Trophoblast cell (in vitro differentiated cells and primary cell): Measurements from ENCODE around the gene PTPRM.

Experiments
- DNase-seq, 2 donors: peaks; one replicate each; pipeline ENCODE4 v3.0.0-alpha.2; 2016
- H2AFZ ChIP-seq: 2 replicates; pipeline ENCODE4 v1.6.1; 2013; ENCODE audit warnings: low read length, moderate library complexity, mild to moderate bottlenecking; ENCODE audit not compliant: insufficient read depth, poor library complexity
- H2AK5ac ChIP-seq: 2 replicates; pipeline ENCODE4 v1.6.1; 2013; ENCODE audit warnings: mild to moderate bottlenecking, low read length
- H2BK120ac ChIP-seq: 2 replicates; pipeline ENCODE4 v1.6.1; 2013; ENCODE audit warnings: low read length, mild to moderate bottlenecking, moderate library complexity; ENCODE audit not compliant: insufficient read depth, poor library complexity
- H2BK12ac ChIP-seq: 2 replicates; pipeline ENCODE4 v1.6.1; 2013; ENCODE audit warnings: mild to moderate bottlenecking, low read length, moderate library complexity
- H2BK5ac ChIP-seq: 2 replicates; pipeline ENCODE4 v1.6.1; 2013; ENCODE audit warnings: low read length, low read depth, moderate library complexity, mild to moderate bottlenecking; ENCODE audit not compliant: poor library complexity
- H3K14ac ChIP-seq: 2 replicates; pipeline ENCODE4 v1.6.1; 2013; ENCODE audit warnings: mild to moderate bottlenecking, low read length
- H3K18ac ChIP-seq: 2 replicates; pipeline ENCODE4 v1.6.1; 2013; ENCODE audit warnings: mild to moderate bottlenecking, low read length
- H3K23ac ChIP-seq: 2 replicates; pipeline ENCODE4 v1.6.1; 2013; ENCODE audit warnings: low read length
- H3K27ac ChIP-seq: 2 replicates; pipeline ENCODE4 v1.5.1; 2013; ENCODE audit warnings: low read depth, mild to moderate bottlenecking, inconsistent platforms, low read length, moderate library complexity
- H3K27me3 ChIP-seq: 2 replicates; pipeline ENCODE4 v1.6.1; 2013; ENCODE audit warnings: inconsistent platforms, mild to moderate bottlenecking, low read length, moderate library complexity; ENCODE audit not compliant: insufficient read depth
- H3K36me3 ChIP-seq, 2 experiments: 1 replicate in 1 of 2; 2 replicates in 1 of 2; pipeline ENCODE4 v1.6.1; 2013; ENCODE audit warnings: low read length in 2 of 2, mild to moderate bottlenecking in 2 of 2, moderate library complexity in 1 of 2; ENCODE audit not compliant: insufficient read depth in 2 of 2, control insufficient read depth in 1 of 2
- H3K4ac ChIP-seq: 2 replicates; pipeline ENCODE4 v1.6.1; 2013; ENCODE audit warnings: low read depth, mild to moderate bottlenecking, low read length, moderate library complexity
- H3K4me1 ChIP-seq, 2 experiments: 1 replicate in 1 of 2; 2 replicates in 1 of 2; pipeline ENCODE4 v1.6.1; 2013; ENCODE audit warnings: low read length in 2 of 2, mild to moderate bottlenecking in 2 of 2, moderate library complexity in 1 of 2; ENCODE audit not compliant: insufficient read depth in 2 of 2, control insufficient read depth in 1 of 2
- H3K4me2 ChIP-seq: 2 replicates; pipeline ENCODE4 v1.6.1; 2013; ENCODE audit warnings: inconsistent platforms, mild to moderate bottlenecking, low read length, moderate library complexity
- H3K4me3 ChIP-seq: 2 replicates; pipeline ENCODE4 v1.5.1; 2013; ENCODE audit warnings: mild to moderate bottlenecking, low read depth, low read length, inconsistent platforms
- H3K79me1 ChIP-seq: one replicate; pipeline ENCODE4 v1.6.1; 2013; ENCODE audit warnings: low read length
- H3K79me2 ChIP-seq: 2 replicates; pipeline ENCODE4 v1.6.1; 2013; ENCODE audit warnings: low read length, mild to moderate bottlenecking; ENCODE audit not compliant: control insufficient read depth, insufficient read depth, poor library complexity
- H3K9ac ChIP-seq: 2 replicates; pipeline ENCODE4 v1.6.1; 2013; ENCODE audit warnings: mild to moderate bottlenecking, low read length
- H3K9me3 ChIP-seq: 2 replicates; pipeline ENCODE4 v1.6.1; 2013; ENCODE audit warnings: low read depth, mild to moderate bottlenecking, control low read depth, inconsistent platforms, low read length; ENCODE audit not compliant: insufficient read depth
- H4K12ac ChIP-seq: 2 replicates; pipeline ENCODE4 v1.6.1; 2013; ENCODE audit warnings: low read depth, mild to moderate bottlenecking, low read length, moderate library complexity
- H4K8ac ChIP-seq: 2 replicates; pipeline ENCODE4 v1.6.1; 2013; ENCODE audit warnings: low read depth, mild to moderate bottlenecking, low read length, moderate library complexity
- H4K91ac ChIP-seq: one replicate; pipeline ENCODE4 v1.6.1; 2013; ENCODE audit warnings: low read depth, mild to moderate bottlenecking, low read length, moderate library complexity
- WGBS: extraction: QIAGEN DNeasy Blood & Tissue Kit; methylation state at CpG from one replicate; pipeline ENCODE4 v1.1.7; 2013; ENCODE audit warnings: missing lambda C conversion rate; ENCODE audit not compliant: insufficient read length, insufficient coverage; ENCODE audit errors: extremely low coverage; 5-methylcytosine and 5-hydroxymethylcytosine counted together

Gene PTPRM

GRCh38 chr18:7608174-7608550 lies 41.0 kb downstream of the PTPRM start:
- H3K27me3 ChIP-seq: no peaks in the 10 kb centered on the region
- H3K79me1 ChIP-seq: no peaks in the 10 kb centered on the region
- H3K27ac ChIP-seq: peak overlapping the region; percentile 27
- no peaks in the 10 kb centered on the region for H3K9me3 ChIP-seq
- H2BK5ac ChIP-seq: no peak overlapping the region
- no peaks in the 10 kb centered on the region for H3K36me3 ChIP-seq
- H3K4ac ChIP-seq: no peak overlapping the region
- no peak overlapping the region for H3K23ac ChIP-seq
- no peak overlapping the region for H3K18ac ChIP-seq
- no peak overlapping the region for H3K4me2 ChIP-seq
- H4K8ac ChIP-seq: no peak overlapping the region
- DNase-seq: peak in 1 of 2 donors; percentile 53
- H2BK120ac ChIP-seq: no peak overlapping the region
- no peak overlapping the region for H3K9ac ChIP-seq
- H4K91ac ChIP-seq: no peak overlapping the region
- no peak overlapping the region for H3K4me3 ChIP-seq
- no peak overlapping the region for H2AFZ ChIP-seq
- H2BK12ac ChIP-seq: no peak overlapping the region
- WGBS: no CpG with 5 or more reads among the region's 1 CpG
- peaks cover 9 to 20% of the 10 kb centered on the region in 2 experiments for H3K4me1 ChIP-seq
- H4K12ac ChIP-seq: no peak overlapping the region
- no peak overlapping the region for H2AK5ac ChIP-seq
- H3K79me2 ChIP-seq: peaks cover 5% of the 10 kb centered on the region
- no peak overlapping the region for H3K14ac ChIP-seq

- no peak overlapping the region for H2AFZ ChIP-seq
- H2BK12ac ChIP-seq: no peak overlapping the region
- H3K27me3 ChIP-seq: no peaks in the 10 kb centered on the region
- no peaks in the 10 kb centered on the region for H3K36me3 ChIP-seq
- no peak overlapping the region for H3K9ac ChIP-seq
- no peak overlapping the region for H2BK5ac ChIP-seq
- no peak overlapping the region for H2BK120ac ChIP-seq
- peaks cover 9 to 17% of the 10 kb centered on the region in 2 experiments for H3K4me1 ChIP-seq
- no peak overlapping the region for H4K91ac ChIP-seq
- H3K79me2 ChIP-seq: peaks cover 5% of the 10 kb centered on the region
- no peak overlapping the region for H3K4me2 ChIP-seq
- H3K27ac ChIP-seq: peak overlapping the region; percentile 27
- H3K9me3 ChIP-seq: no peaks in the 10 kb centered on the region
- no peak overlapping the region for H4K8ac ChIP-seq
- DNase-seq: no peak
- no peak overlapping the region for H3K14ac ChIP-seq
- no peak overlapping the region for H4K12ac ChIP-seq
- H3K4me3 ChIP-seq: no peak overlapping the region
- H3K79me1 ChIP-seq: no peaks in the 10 kb centered on the region
- no peak overlapping the region for H3K23ac ChIP-seq
- H2AK5ac ChIP-seq: no peak overlapping the region
- peak overlapping the region; percentile 33 for H3K4ac ChIP-seq
- WGBS: no CpG with 5 or more reads among the region's 2 CpGs
- H3K18ac ChIP-seq: no peak overlapping the region
These were observed 41.7 kb downstream of the PTPRM start for GRCh38 chr18:7608781-7609201.

DNA sequence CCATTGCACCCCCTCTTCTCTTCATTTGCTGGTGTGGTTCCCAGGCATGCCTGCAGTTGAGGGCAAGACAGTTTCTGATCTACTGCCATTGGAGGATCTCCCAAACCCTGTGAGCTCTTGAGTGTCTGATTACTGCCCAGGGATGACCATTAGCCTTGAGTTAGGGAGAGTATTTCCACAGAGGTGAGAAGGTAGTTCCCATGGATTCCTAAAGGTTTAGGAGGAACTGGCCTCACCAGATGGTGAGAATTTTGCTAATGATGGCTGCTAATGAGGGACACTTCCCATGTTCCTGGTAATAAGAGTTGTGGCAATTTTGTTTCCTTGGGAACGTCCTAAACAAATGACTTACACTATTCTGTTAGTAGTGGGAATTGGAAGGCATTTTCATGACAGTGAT lies 42.5 kb downstream of the PTPRM start:
- Histone ChIP-seq H3K18ac (peak overlapping the region; percentile 14), H3K4ac (peak overlapping the region; percentile 52)

GRCh38 chr18:7614042-7614441 lies 46.9 kb downstream of the PTPRM start:
- WGBS: no CpG with 5 or more reads among the region's 4 CpGs
- Histone ChIP-seq H3K4me1 (peaks cover 6 to 14% of the 10 kb centered on the region in 2 experiments), H4K12ac (no peak overlapping the region), H2BK120ac (no peak overlapping the region), H3K27me3 (no peaks in the 10 kb centered on the region), H3K14ac (no peak overlapping the region), H4K8ac (no peak overlapping the region), H3K9me3 (no peaks in the 10 kb centered on the region), H3K4ac (no peak overlapping the region), H3K79me1 (peaks cover 5% of the 10 kb centered on the region), H2BK5ac (no peak overlapping the region), H3K79me2 (peaks cover 6% of the 10 kb centered on the region), H4K91ac (no peak overlapping the region), H2BK12ac (no peak overlapping the region), H3K4me3 (no peak overlapping the region), H3K4me2 (no peak overlapping the region), H3K18ac (no peak overlapping the region), H3K9ac (no peak overlapping the region), H2AFZ (no peak overlapping the region), H3K23ac (no peak overlapping the region), H3K27ac (no peak overlapping the region), H3K36me3 (no peaks in the 10 kb centered on the region), H2AK5ac (no peak overlapping the region)
- no peak for DNase-seq

More for the DNA sequence above, 42.5 kb downstream of the PTPRM start:
- Histone ChIP-seq H3K27ac (no peak overlapping the region), H3K79me1 (no peaks in the 10 kb centered on the region), H3K4me2 (no peak overlapping the region), H4K8ac (no peak overlapping the region), H3K23ac (no peak overlapping the region), H2AFZ (no peak overlapping the region), H3K9ac (no peak overlapping the region), H2BK120ac (no peak overlapping the region), H3K27me3 (no peaks in the 10 kb centered on the region), H4K12ac (no peak overlapping the region), H4K91ac (no peak overlapping the region), H3K79me2 (peaks cover 5% of the 10 kb centered on the region), H2AK5ac (no peak overlapping the region), H3K14ac (no peak overlapping the region), H3K4me1 (peaks cover 9 to 17% of the 10 kb centered on the region in 2 experiments), H3K36me3 (no peaks in the 10 kb centered on the region), H3K4me3 (no peak overlapping the region), H3K9me3 (no peaks in the 10 kb centered on the region), H2BK12ac (no peak overlapping the region), H2BK5ac (no peak overlapping the region)
- whole genome bisulfite sequencing: no CpG with 5 or more reads among the region's 1 CpG
- DNase-seq: no peak
